CD4-positive, alpha-beta memory T cell (primary cell): ENCODE results near the gene RPRM. TPM values are rescaled to one million over a fixed set of nuclear protein-coding genes. Genes with fewer than 3 reads are reported as not detected.

Source experiments
- CTCF ChIA-PET: fragments of 350-600 bp; sonication (Branson Sonifier 250); formaldehyde crosslinking; loops from one replicate; lab custom pipeline; 2021; ENCODE audit warnings: inconsistent platforms; ENCODE audit not compliant: partially characterized antibody; lab: Charles Lee
- POLR2A ChIA-PET: fragments of 350-600 bp; sonication (Branson Sonifier 250); formaldehyde crosslinking; loops from one replicate; lab custom pipeline; 2021; ENCODE audit not compliant: partially characterized antibody; lab: Charles Lee
- DNase-seq, 5 donors: peaks; one replicate each; pipeline versions ENCODE4 v3.0.0 to v3.0.0-alpha.2; 2020 to 2022; ENCODE audit warnings: mixed read lengths in 1 of 5
- H3K27ac ChIP-seq: one replicate; pipeline ENCODE4 v1.7.0; 2013; ENCODE audit warnings: low read depth, low read length
- H3K27me3 ChIP-seq: 2 replicates; pipeline ENCODE4 v1.7.0; 2013; ENCODE audit warnings: mild to moderate bottlenecking, low read length, moderate library complexity; ENCODE audit not compliant: insufficient read depth
- H3K36me3 ChIP-seq: 2 replicates; pipeline ENCODE4 v1.7.0; 2013; ENCODE audit warnings: mild to moderate bottlenecking, low read length, moderate library complexity; ENCODE audit not compliant: insufficient read depth
- H3K4me1 ChIP-seq: 2 replicates; pipeline ENCODE4 v1.7.0; 2013; ENCODE audit warnings: mild to moderate bottlenecking, low read length, moderate library complexity; ENCODE audit not compliant: insufficient read depth
- H3K4me3 ChIP-seq, 2 donors: one replicate each; pipeline ENCODE4 v1.7.0; 2013; ENCODE audit warnings: low read length in 2 of 2, mild to moderate bottlenecking in 1 of 2
- H3K9me3 ChIP-seq, 2 donors: one replicate each; pipeline ENCODE4 v1.7.0; 2013; ENCODE audit warnings: low read length in 2 of 2, control low read depth in 1 of 2; ENCODE audit not compliant: control insufficient read depth in 1 of 2
- H3K27ac Mint-ChIP-seq, 7 donors: one replicate each; pipeline ENCODE4 v1.8.0; 2020 to 2021; ENCODE audit warnings: mixed read lengths in 7 of 7, mild to moderate bottlenecking in 6 of 7, inconsistent platforms in 3 of 7, moderate library complexity in 3 of 7
- H3K27me3 Mint-ChIP-seq, 2 donors: one replicate each; pipeline ENCODE4 v1.8.0; 2020 to 2021; ENCODE audit warnings: mixed read lengths in 2 of 2
- H3K36me3 Mint-ChIP-seq, 2 donors: one replicate each; pipeline ENCODE4 v1.8.0; 2020 to 2021; ENCODE audit warnings: mixed read lengths in 2 of 2, inconsistent platforms in 1 of 2, mild to moderate bottlenecking in 1 of 2
- H3K4me1 Mint-ChIP-seq, 4 donors: one replicate each; pipeline ENCODE4 v1.8.0; 2020 to 2021; ENCODE audit warnings: mixed read lengths in 4 of 4, mild to moderate bottlenecking in 1 of 4
- H3K4me3 Mint-ChIP-seq, 8 donors: one replicate each; pipeline ENCODE4 v1.8.0; 2020 to 2021; ENCODE audit warnings: mixed read lengths in 8 of 8, mild to moderate bottlenecking in 7 of 8, moderate library complexity in 6 of 8, inconsistent platforms in 3 of 8
- H3K9me3 Mint-ChIP-seq, 8 donors: one replicate each; pipeline ENCODE4 v1.8.0; 2020 to 2021; ENCODE audit warnings: mixed read lengths in 8 of 8, mild to moderate bottlenecking in 5 of 8, inconsistent platforms in 3 of 8, moderate library complexity in 1 of 8
- intact Hi-C: fragments of 100-400 bp; cut with micrococcal nuclease; formaldehyde crosslinking; loops from one replicate; pipeline ENCODE4 v1.15.1; 2023
- polyA plus RNA-seq, 2 donors: library from polyadenylated mRNA; unstranded; fragments of 300-500 nt; fragmentation: Illumina TruSeq; gene quantifications; one replicate each; pipeline ENCODE4 v1.2.3, GENCODE V29; 2021
- total RNA-seq, 2 experiments: library from RNA; stranded (reverse); gene quantifications; one replicate each; pipeline ENCODE4 v1.2.3, GENCODE V29; 2021

Gene RPRM
- total and polyA plus RNA-seq, 4 experiments from 2014 or later, result 0.97 TPM; not detected in 3

GRCh38 chr2:153476816-153477635 lies 1.5 kb downstream of the RPRM start:
- H3K36me3 ChIP-seq, result no peaks in the 10 kb centered on the region
- peak in 1 of 5 donors; percentile 38 for DNase-seq
- peaks cover 0 to 1% (median 0%) of the 10 kb centered on the region in 8 donors for H3K9me3 Mint-ChIP-seq
- H3K36me3 Mint-ChIP-seq, result no peaks in the 10 kb centered on the region
- peaks cover 24% of the 10 kb centered on the region for H3K27me3 ChIP-seq
- H3K9me3 ChIP-seq, result no peaks in the 10 kb centered on the region
- no peak overlapping the region for H3K27ac Mint-ChIP-seq
- POLR2A ChIA-PET, result interaction anchor here (0.6 kb wide), 1 partner anchor 1299 kb away, joined by 4 read pairs; no protein-coding TSS in a partner anchor
- no peak overlapping the region for H3K27ac ChIP-seq
- peaks cover 23% of the 10 kb centered on the region for H3K4me1 ChIP-seq
- H3K27me3 Mint-ChIP-seq, result peaks cover 38 to 48% of the 10 kb centered on the region in 2 donors
- CTCF ChIA-PET, result no interaction called here
- H3K4me3 ChIP-seq, result no peak overlapping the region
- intact Hi-C loops, result no loop called here
- H3K4me1 Mint-ChIP-seq, result peaks cover 10 to 31% (median 17%) of the 10 kb centered on the region in 4 donors
- H3K4me3 Mint-ChIP-seq, result peak overlapping the region; percentile 21 to 88 (median 76)

GRCh38 chr2:153476491-153476815 lies 2.1 kb downstream of the RPRM start:
- DNase-seq, result no peak
- ChIA-PET CTCF (no interaction called here), POLR2A (no interaction called here)
- Mint-ChIP-seq H3K27ac (no peak overlapping the region), H3K36me3 (no peaks in the 10 kb centered on the region), H3K4me3 (peak overlapping the region in 1 of 8 donors; percentile 36), H3K4me1 (peaks cover 10 to 31% (median 17%) of the 10 kb centered on the region in 4 donors), H3K9me3 (peaks cover 0 to 1% (median 0%) of the 10 kb centered on the region in 8 donors), H3K27me3 (peaks cover 37 to 51% of the 10 kb centered on the region in 2 donors)
- no peaks in the 10 kb centered on the region for H3K9me3 ChIP-seq
- H3K27ac ChIP-seq, result no peak overlapping the region
- H3K27me3 ChIP-seq, result peaks cover 24% of the 10 kb centered on the region
- H3K4me3 ChIP-seq, result no peak overlapping the region
- H3K36me3 ChIP-seq, result no peaks in the 10 kb centered on the region
- peaks cover 23% of the 10 kb centered on the region for H3K4me1 ChIP-seq
- intact Hi-C loops, result no loop called here

- H3K36me3 Mint-ChIP-seq, result no peaks in the 10 kb centered on the region
- no peak for DNase-seq
- no peak overlapping the region for H3K27ac ChIP-seq
- peaks cover 23% of the 10 kb centered on the region for H3K4me1 ChIP-seq
- no peak overlapping the region for H3K4me3 Mint-ChIP-seq
- POLR2A ChIA-PET, result no interaction called here
- intact Hi-C loops, result no loop called here
- peaks cover 24% of the 10 kb centered on the region for H3K27me3 ChIP-seq
- no peaks in the 10 kb centered on the region for H3K36me3 ChIP-seq
- peaks cover 38 to 52% of the 10 kb centered on the region in 2 donors for H3K27me3 Mint-ChIP-seq
- H3K9me3 Mint-ChIP-seq, result peaks cover 0 to 1% (median 0%) of the 10 kb centered on the region in 8 donors
- H3K4me1 Mint-ChIP-seq, result peaks cover 10 to 30% (median 17%) of the 10 kb centered on the region in 4 donors
- H3K27ac Mint-ChIP-seq, result no peak overlapping the region
- H3K9me3 ChIP-seq, result no peaks in the 10 kb centered on the region
- CTCF ChIA-PET, result no interaction called here
- no peak overlapping the region for H3K4me3 ChIP-seq
Measured at GRCh38 chr2:153474876-153475435, 3.6 kb downstream of the RPRM start.

GRCh38 chr2:153474407-153474806 lies 4.2 kb downstream of the RPRM start:
- Histone ChIP-seq H3K4me3 (no peak overlapping the region), H3K27me3 (peaks cover 24% of the 10 kb centered on the region), H3K27ac (no peak overlapping the region), H3K4me1 (peaks cover 23% of the 10 kb centered on the region), H3K36me3 (no peaks in the 10 kb centered on the region), H3K9me3 (no peaks in the 10 kb centered on the region)
- DNase-seq, result no peak
- Mint-ChIP-seq H3K27ac (no peak overlapping the region), H3K27me3 (peaks cover 33 to 47% of the 10 kb centered on the region in 2 donors), H3K4me3 (no peak overlapping the region), H3K4me1 (peaks cover 10 to 24% (median 17%) of the 10 kb centered on the region in 4 donors), H3K9me3 (no peaks in the 10 kb centered on the region), H3K36me3 (no peaks in the 10 kb centered on the region)
- ChIA-PET CTCF (no interaction called here), POLR2A (no interaction called here)
- intact Hi-C loops, result no loop called here

GRCh38 chr2:153470867-153471266 lies 7.7 kb downstream of the RPRM start:
- Histone ChIP-seq H3K9me3 (no peaks in the 10 kb centered on the region), H3K4me1 (no peaks in the 10 kb centered on the region), H3K36me3 (no peaks in the 10 kb centered on the region), H3K4me3 (no peak overlapping the region), H3K27ac (no peak overlapping the region), H3K27me3 (peaks cover 3% of the 10 kb centered on the region)
- Mint-ChIP-seq H3K9me3 (no peaks in the 10 kb centered on the region), H3K27ac (no peak overlapping the region), H3K4me1 (no peaks in the 10 kb centered on the region), H3K36me3 (no peaks in the 10 kb centered on the region), H3K27me3 (peaks cover 15 to 25% of the 10 kb centered on the region in 2 donors), H3K4me3 (no peak overlapping the region)
- no peak for DNase-seq
- ChIA-PET POLR2A (no interaction called here), CTCF (no interaction called here)
- intact Hi-C loops, result no loop called here

GRCh38 chr2:153464395-153464794 lies 14.2 kb downstream of the RPRM start:
- Mint-ChIP-seq H3K36me3 (no peaks in the 10 kb centered on the region), H3K27me3 (peaks cover 6 to 7% of the 10 kb centered on the region in 2 donors), H3K4me3 (no peak overlapping the region), H3K9me3 (no peaks in the 10 kb centered on the region), H3K27ac (no peak overlapping the region), H3K4me1 (no peaks in the 10 kb centered on the region)
- POLR2A ChIA-PET, result no interaction called here
- H3K36me3 ChIP-seq, result no peaks in the 10 kb centered on the region
- H3K4me3 ChIP-seq, result no peak overlapping the region
- no peak overlapping the region for H3K27ac ChIP-seq
- no peaks in the 10 kb centered on the region for H3K27me3 ChIP-seq
- DNase-seq, result no peak
- CTCF ChIA-PET, result no interaction called here
- intact Hi-C loops, result no loop called here
- H3K9me3 ChIP-seq, result no peaks in the 10 kb centered on the region
- H3K4me1 ChIP-seq, result no peaks in the 10 kb centered on the region

- H3K27ac Mint-ChIP-seq, result no peak overlapping the region
- POLR2A ChIA-PET, result no interaction called here
- intact Hi-C loops, result no loop called here
- H3K27me3 ChIP-seq, result no peaks in the 10 kb centered on the region
- no peak for DNase-seq
- CTCF ChIA-PET, result no interaction called here
- no peaks in the 10 kb centered on the region for H3K9me3 ChIP-seq
- H3K4me3 Mint-ChIP-seq, result no peak overlapping the region
- peaks cover 3 to 6% of the 10 kb centered on the region in 2 donors for H3K27me3 Mint-ChIP-seq
- H3K9me3 Mint-ChIP-seq, result no peaks in the 10 kb centered on the region
- no peaks in the 10 kb centered on the region for H3K4me1 ChIP-seq
- H3K36me3 ChIP-seq, result no peaks in the 10 kb centered on the region
- no peak overlapping the region for H3K4me3 ChIP-seq
- no peak overlapping the region for H3K27ac ChIP-seq
- no peaks in the 10 kb centered on the region for H3K4me1 Mint-ChIP-seq
- no peaks in the 10 kb centered on the region for H3K36me3 Mint-ChIP-seq
Measured at GRCh38 chr2:153462338-153462859, 16.2 kb downstream of the RPRM start.
